Measurements from ENCODE around the gene PCDHGA6.
"Not testable (repeated sequence)": the region's sequence is repeated elsewhere in the genome, so short reads cannot be mapped to it uniquely, and the experiment has no call there.

Gene PCDHGA6

GRCh38 chr5:141394401-141395187 is 20.9 kb downstream of the PCDHGA6 start:
- not testable (repeated sequence) for DNase-seq

GRCh38 chr5:141397756-141398551 is 24.3 kb downstream of the PCDHGA6 start, which contains the start of gene PCDHGB5:
Gene PCDHGB5, plus strand, starts transcription at chr5:141397947. Its CDS starts 181 bp downstream, at chr5:141398128.
- DNase-seq: peak; percentile 52

- DNase-seq: no peak
These were observed 24.9 kb downstream of the PCDHGA6 start for GRCh38 chr5:141398608-141399007.

- DNase-seq: no peak
These were observed 26.0 kb downstream of the PCDHGA6 start for GRCh38 chr5:141399555-141400258.

GRCh38 chr5:141402553-141403243 is 29.0 kb downstream of the PCDHGA6 start, which contains the start of gene PCDHGA9:
Gene PCDHGA9, plus strand, starts transcription at chr5:141402778. Its CDS starts 175 bp downstream, at chr5:141402953.
- DNase-seq: no peak

- no peak for DNase-seq
These were observed 29.7 kb downstream of the PCDHGA6 start for GRCh38 chr5:141403387-141403786.

- not testable (repeated sequence) for DNase-seq
These were observed 34.3 kb downstream of the PCDHGA6 start, which contains the start of gene PCDHGB6 for GRCh38 chr5:141407790-141408505. Gene PCDHGB6, plus strand, starts transcription at chr5:141408021. Its CDS starts 182 bp downstream, at chr5:141408203.

- no peak for DNase-seq
These were observed 36.1 kb downstream of the PCDHGA6 start for GRCh38 chr5:141409598-141410306.

- no peak for DNase-seq
These were observed 37.9 kb downstream of the PCDHGA6 start for GRCh38 chr5:141411575-141411974.

- DNase-seq: no peak
These were observed 39.3 kb downstream of the PCDHGA6 start, which contains the start of gene PCDHGA10 for GRCh38 chr5:141412854-141413539. Gene PCDHGA10, plus strand, starts transcription at chr5:141412987. Its CDS starts 189 bp downstream, at chr5:141413176.

- DNase-seq: no peak
These were observed 39.9 kb downstream of the PCDHGA6 start for GRCh38 chr5:141413540-141414069.

GRCh38 chr5:141414548-141415274 is 41.0 kb downstream of the PCDHGA6 start:
- DNase-seq: not testable (repeated sequence)

- not testable (repeated sequence) for DNase-seq
These were observed 41.6 kb downstream of the PCDHGA6 start for GRCh38 chr5:141415275-141415618.

- DNase-seq: not testable (repeated sequence)
These were observed 43.9 kb downstream of the PCDHGA6 start, which contains the start of gene PCDHGB7 for GRCh38 chr5:141417494-141418172. Gene PCDHGB7, plus strand, starts transcription at chr5:141417677. Its CDS starts 183 bp downstream, at chr5:141417860.

GRCh38 chr5:141419074-141419880 is 45.6 kb downstream of the PCDHGA6 start:
- no peak for DNase-seq

GRCh38 chr5:141420855-141421488 is 47.3 kb downstream of the PCDHGA6 start, which contains the start of gene PCDHGA11:
Gene PCDHGA11, plus strand, starts transcription at chr5:141421051. Its CDS starts 177 bp downstream, at chr5:141421228.
- DNase-seq: no peak

GRCh38 chr5:141421489-141421855 is 47.8 kb downstream of the PCDHGA6 start:
- DNase-seq: no peak
